Heart left ventricle (tissue), 16 donors: ENCODE results near the gene METTL24. TPM values are rescaled to one million over a fixed set of nuclear protein-coding genes. Genes with fewer than 3 reads are reported as not detected.

Source experiments
- ATAC-seq, 4 donors: fragments of 200-7000 bp; cut with Tn5 transposase; one replicate each; pipeline ENCODE4 v1.9.1; 2020 to 2022; ENCODE audit warnings: moderate library complexity in 4 of 4, mild to moderate bottlenecking in 3 of 4, moderate number of reproducible peaks in 1 of 4
- DNase-seq, 5 donors: peaks; one replicate each; pipeline ENCODE4 v3.0.0-alpha.2; 2020
- H3K27ac ChIP-seq, 12 donors: fragments of 200-600 bp; sonication (generic) in 4 of 12; one replicate each; pipeline versions ENCODE4 v1.5.0 to v1.8.0; 2016 to 2022; ENCODE audit warnings: mild to moderate bottlenecking in 2 of 12
- H3K27me3 ChIP-seq, 9 donors: fragments of 200-600 bp; sonication (generic) in 2 of 9; one replicate each; pipeline versions ENCODE4 v1.5.1 to v1.8.0; 2016 to 2022; ENCODE audit warnings: mild to moderate bottlenecking in 3 of 9
- H3K36me3 ChIP-seq, 9 donors: fragments of 200-600 bp; sonication (generic) in 2 of 9; one replicate each; pipeline versions ENCODE4 v1.5.0 to v1.8.0; 2018 to 2022; ENCODE audit warnings: mild to moderate bottlenecking in 2 of 9
- H3K4me1 ChIP-seq, 12 donors: fragments of 200-600 bp; sonication (generic) in 4 of 12; one replicate each; pipeline versions ENCODE4 v1.5.0 to v1.8.0; 2016 to 2022; ENCODE audit warnings: mild to moderate bottlenecking in 3 of 12
- H3K4me3 ChIP-seq, 12 donors: fragments of 200-600 bp; sonication (generic) in 4 of 12; one replicate each; pipeline versions ENCODE4 v1.5.0 to v1.8.0; 2017 to 2022; ENCODE audit warnings: mild to moderate bottlenecking in 9 of 12, moderate library complexity in 4 of 12
- H3K9me3 ChIP-seq, 12 donors: fragments of 200-600 bp; sonication (generic) in 4 of 12; one replicate each; pipeline versions ENCODE4 v1.5.0 to v1.8.0; 2016 to 2022; ENCODE audit warnings: mild to moderate bottlenecking in 1 of 12
- CTCF ChIP-seq, 12 donors: fragments of 200-600 bp; sonication (generic) in 4 of 12; IDR thresholded peaks; one replicate each; pipeline versions ENCODE4 v1.5.0 to v1.8.0; 2018 to 2022; ENCODE audit warnings: antibody characterized with exemption in 12 of 12, mild to moderate bottlenecking in 5 of 12
- POLR2A ChIP-seq, 2 donors: fragments of 450-650 bp; IDR thresholded peaks; one replicate each; pipeline ENCODE4 v1.6.1; 2017; ENCODE audit warnings: antibody characterized with exemption in 2 of 2, mild to moderate bottlenecking in 2 of 2, moderate library complexity in 2 of 2
- WGBS, 4 donors: extraction: QIAGEN DNeasy Blood & Tissue Kit in 2 of 4; methylation state at CpG; one replicate each; pipeline versions ENCODE4 v1.1.5 to v1.1.7; 2013 to 2018; 5-methylcytosine and 5-hydroxymethylcytosine counted together
- intact Hi-C, 10 donors: fragments of 100-400 bp; cut with DNase I; formaldehyde crosslinking; loops; one replicate each; pipeline versions ENCODE4 v1.11.1 to v1.14.2; 2022
- polyA plus RNA-seq, 2 donors: library from polyadenylated mRNA; stranded (reverse); fragments of 200-250 nt; gene quantifications; one replicate each; pipeline ENCODE4 v1.2.3, GENCODE V29; 2013
- total RNA-seq, 9 donors: library from RNA; depleted of rRNA in 2 of 9; stranded (reverse); fragments of >200 nt in 2 of 9; fragmentation: NEBNext Ultra II Directional in 3 of 9; extraction: Animal tissue kit (Norgen Biotek cat#: 25700) in 3 of 9; gene quantifications; one replicate each; pipeline versions ENCODE4 v1.1.0 to v1.2.4, GENCODE V29; 2016 to 2023
- donor health status: ischemic (EF 13 %, LVEDD 7.1; RV severe dilation, severe dysfunction).
- donor health status: healthy with polysubstance abuse.
- donor health status: DM: no; HTN: yes; CAD: no.
- donor health status: DM: no; HTN: no; CAD: no.
- donor health status: ischemic (EF 25% LVEDD 6.9; RV normal size, moderate dysfunction).
- donor health status: ischemic (EF 25% LVEDD 5.7; RV mildly dilated, moderate dysfunction).
- donor health status: healthy.
- donor health status: DM: yes; HTN: yes; CAD: no.
- donor health status: ischemic (EF 35%, LVEDD 5.7; RV mildly dilated, moderate dysfunction).
- donor health status: nonischemic (EF 11% LVEDD 7.7; RV severe dilation, severe dysfunction).
- donor health status: DM: yes; HTN: yes; CAD: no.
- donor health status: PGD.
- donor health status: ischemic (EF 29% LVEDD 5.4; RV normal size, mild dysfunction).
- donor health status: nonischemic (EF 23%, LVEDD 6.1; RV moderate dilation, normal function).

Gene METTL24
- total and polyA plus RNA-seq, 11 donors: 0.60 to 2.8 (median 1.8) TPM; not detected in 3

- peaks cover 0 to 6% (median 0%) of the 10 kb centered on the region in 12 donors for H3K4me1 ChIP-seq
- H3K27me3 ChIP-seq: peaks cover 0 to 3% (median 0%) of the 10 kb centered on the region in 9 donors
- no peaks in the 10 kb centered on the region for H3K9me3 ChIP-seq
- TF ChIP-seq CTCF (IDR thresholded peaks at IDR 0.05) (no peak), POLR2A (IDR thresholded peaks at IDR 0.05) (no peak)
- DNase-seq: no peak
- intact Hi-C loops: no loop called here
- H3K27ac ChIP-seq: no peak overlapping the region
- H3K36me3 ChIP-seq: no peaks in the 10 kb centered on the region
- 79 to 84% (median 82%) methylated on average over 3 of the region's 3 CpGs for WGBS, 4 donors
- H3K4me3 ChIP-seq: no peak overlapping the region
- no peak for ATAC-seq
These were observed 19.2 kb downstream of the METTL24 start for GRCh38 chr6:110338820-110339470.

- no peak overlapping the region for H3K27ac ChIP-seq
- H3K4me1 ChIP-seq: peaks cover 0 to 6% (median 0%) of the 10 kb centered on the region in 12 donors
- no peak for DNase-seq
- H3K4me3 ChIP-seq: no peak overlapping the region
- H3K9me3 ChIP-seq: no peaks in the 10 kb centered on the region
- peaks cover 0 to 3% (median 0%) of the 10 kb centered on the region in 9 donors for H3K27me3 ChIP-seq
- no peak for ATAC-seq
- 63 to 81% (median 69%) methylated on average over 1 of the region's 1 CpG for WGBS, 4 donors
- intact Hi-C loops: no loop called here
- H3K36me3 ChIP-seq: no peaks in the 10 kb centered on the region
- TF ChIP-seq CTCF (IDR thresholded peaks at IDR 0.05): no peak
- no peak for TF ChIP-seq POLR2A (IDR thresholded peaks at IDR 0.05)
These were observed 20.7 kb downstream of the METTL24 start for GRCh38 chr6:110337486-110337885.

GRCh38 chr6:110334423-110335180, 23.5 kb downstream of the METTL24 start:
- peaks cover 0 to 7% (median 0%) of the 10 kb centered on the region in 12 donors for H3K4me1 ChIP-seq
- no peaks in the 10 kb centered on the region for H3K9me3 ChIP-seq
- intact Hi-C loops: no loop called here
- H3K27ac ChIP-seq: peak overlapping the region in 1 of 12 donors; percentile 79
- H3K27me3 ChIP-seq: peaks cover 0 to 3% (median 0%) of the 10 kb centered on the region in 9 donors
- no peak for ATAC-seq
- WGBS, 4 donors: 56 to 69% (median 60%) methylated on average over 9 of the region's 9 CpGs
- no peak overlapping the region for H3K4me3 ChIP-seq
- H3K36me3 ChIP-seq: no peaks in the 10 kb centered on the region
- DNase-seq: no peak
- TF ChIP-seq POLR2A (IDR thresholded peaks at IDR 0.05): no peak
- no peak for TF ChIP-seq CTCF (IDR thresholded peaks at IDR 0.05)

- ATAC-seq (no peak), DNase-seq (no peak)
- Histone ChIP-seq H3K27ac (peak overlapping the region in 1 of 12 donors; percentile 79), H3K9me3 (no peaks in the 10 kb centered on the region), H3K27me3 (peaks cover 0 to 3% (median 0%) of the 10 kb centered on the region in 9 donors), H3K36me3 (no peaks in the 10 kb centered on the region), H3K4me3 (no peak overlapping the region), H3K4me1 (peaks cover 0 to 14% (median 1%) of the 10 kb centered on the region in 12 donors)
- WGBS, 4 donors: 82 to 88% (median 84%) methylated on average over 6 of the region's 6 CpGs
- intact Hi-C loops: no loop called here
- no peak for TF ChIP-seq POLR2A (IDR thresholded peaks at IDR 0.05)
- TF ChIP-seq CTCF (IDR thresholded peaks at IDR 0.05): no peak
These were observed 25.9 kb downstream of the METTL24 start for GRCh38 chr6:110332281-110332680.
